HG03108 (cell line): Measurements from ENCODE around the gene LCMT2.
"Not testable (repeated sequence)": the region's sequence is repeated elsewhere in the genome, so short reads cannot be mapped to it uniquely, and the experiment has no call there.

Experiments used
- ATAC-seq: cut with Tn5 transposase; IDR thresholded peaks from one replicate; pipeline ENCODE4 v1.9.1; 2021; ENCODE audit warnings: moderate library complexity; ENCODE audit not compliant: unreplicated experiment

Gene LCMT2

DNA sequence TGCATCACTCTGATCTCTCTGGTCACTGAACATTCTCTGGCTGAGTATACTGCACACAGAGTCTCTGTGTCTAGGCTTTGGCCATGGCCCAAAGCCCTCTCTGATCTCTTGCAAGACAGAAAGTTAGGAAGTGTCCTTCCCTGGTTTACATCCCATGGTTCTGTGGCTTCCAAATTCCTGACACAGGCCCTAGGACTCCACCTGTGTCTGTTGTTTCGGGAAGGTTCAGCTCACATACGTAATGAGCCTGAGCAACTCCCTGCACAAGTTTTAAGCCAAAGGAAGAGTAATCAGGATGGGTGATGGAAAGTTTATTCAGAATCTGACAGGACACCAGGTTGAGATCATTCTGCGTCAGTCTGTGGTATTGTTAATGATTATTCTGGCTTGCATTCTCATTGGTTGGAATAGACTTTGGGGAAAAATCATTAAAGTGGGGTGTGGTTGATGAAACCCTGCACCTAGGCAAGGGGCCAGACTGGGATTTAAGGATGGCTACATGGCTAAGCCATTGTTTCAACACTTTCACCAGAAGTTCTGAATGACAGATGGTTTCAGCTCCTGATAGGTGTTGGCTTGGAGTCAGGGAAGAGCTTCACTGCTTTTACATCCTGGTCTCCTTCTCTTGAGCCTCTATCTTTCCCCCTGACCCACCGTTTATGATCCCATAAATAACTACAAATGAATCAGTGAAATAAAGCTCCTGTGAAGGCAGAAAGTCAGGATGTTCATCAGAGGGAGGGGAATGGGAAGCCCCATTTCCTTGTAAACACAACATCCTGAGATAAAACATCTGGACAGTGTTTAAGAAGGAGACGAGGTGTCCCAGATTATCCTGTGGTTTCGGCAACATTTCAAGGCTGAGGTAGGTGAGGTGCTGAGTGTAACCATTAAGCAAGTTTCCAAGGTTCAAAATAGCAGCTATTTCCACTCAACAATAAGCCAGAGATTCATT, 14.1 kb downstream of the LCMT2 start:
- ATAC-seq: no peak

GRCh38 chr15:43314171-43314570, 16.2 kb downstream of the LCMT2 start:
- ATAC-seq: no peak

- ATAC-seq: no peak
Measured at GRCh38 chr15:43312378-43312777, 18.0 kb downstream of the LCMT2 start.

- ATAC-seq: no peak
Measured at GRCh38 chr15:43302205-43302817, 28.1 kb downstream of the LCMT2 start, which contains the start of gene TGM7. Gene TGM7 (minus strand): TSS chr15:43302255.

GRCh38 chr15:43299884-43300283, 30.5 kb downstream of the LCMT2 start:
- ATAC-seq: no peak

- no peak for ATAC-seq
Measured at GRCh38 chr15:43299411-43299810, 31.0 kb downstream of the LCMT2 start.

GRCh38 chr15:43294091-43294706, 36.2 kb downstream of the LCMT2 start:
- ATAC-seq: no peak

DNA sequence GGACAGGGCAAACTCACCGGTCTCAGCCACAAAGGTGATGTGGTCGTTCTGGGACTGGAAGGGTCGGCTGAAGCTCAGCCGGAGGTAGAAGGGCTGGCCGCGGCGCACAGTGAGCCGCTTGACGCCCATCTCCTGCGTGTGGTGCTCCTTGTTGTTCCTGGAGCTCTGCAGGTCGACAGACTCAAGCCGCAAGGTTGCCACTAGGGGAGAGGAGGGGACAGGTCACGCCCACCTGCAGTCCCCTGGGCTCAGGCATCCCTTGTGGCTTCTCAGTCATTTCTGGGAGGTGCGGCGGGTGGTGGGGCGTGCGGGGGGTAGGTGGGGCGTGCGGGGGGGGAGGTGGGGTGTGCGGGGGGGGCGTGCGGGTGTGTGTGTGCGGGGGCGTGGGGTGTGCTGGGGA, 36.9 kb downstream of the LCMT2 start:
- ATAC-seq: no peak

GRCh38 chr15:43292375-43293078, 37.8 kb downstream of the LCMT2 start:
- ATAC-seq: no peak

GRCh38 chr15:43289656-43290055, 40.7 kb downstream of the LCMT2 start:
- not testable (repeated sequence) for ATAC-seq

GRCh38 chr15:43287254-43287653, 43.1 kb downstream of the LCMT2 start:
- ATAC-seq: no peak

DNA sequence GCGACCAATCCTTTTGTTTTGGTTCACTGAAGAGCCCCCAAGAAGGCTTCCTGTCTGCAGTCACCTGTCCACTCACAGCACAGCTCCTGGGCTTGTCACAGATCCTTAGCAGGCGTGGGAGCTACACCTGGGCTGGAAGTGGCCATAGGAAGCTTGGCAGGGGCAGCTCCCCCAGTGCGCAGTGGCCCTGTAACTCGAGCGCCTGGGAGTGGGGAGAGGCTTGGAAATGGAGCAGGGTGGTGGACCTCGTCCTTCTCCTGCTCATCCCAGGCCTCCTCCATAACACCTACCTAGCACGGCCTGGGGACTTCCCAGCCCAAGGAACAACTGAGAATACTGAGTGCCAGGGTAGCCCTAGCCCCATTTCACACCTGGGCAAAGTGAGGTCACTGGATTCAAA, 44.3 kb downstream of the LCMT2 start:
- no peak for ATAC-seq

DNA sequence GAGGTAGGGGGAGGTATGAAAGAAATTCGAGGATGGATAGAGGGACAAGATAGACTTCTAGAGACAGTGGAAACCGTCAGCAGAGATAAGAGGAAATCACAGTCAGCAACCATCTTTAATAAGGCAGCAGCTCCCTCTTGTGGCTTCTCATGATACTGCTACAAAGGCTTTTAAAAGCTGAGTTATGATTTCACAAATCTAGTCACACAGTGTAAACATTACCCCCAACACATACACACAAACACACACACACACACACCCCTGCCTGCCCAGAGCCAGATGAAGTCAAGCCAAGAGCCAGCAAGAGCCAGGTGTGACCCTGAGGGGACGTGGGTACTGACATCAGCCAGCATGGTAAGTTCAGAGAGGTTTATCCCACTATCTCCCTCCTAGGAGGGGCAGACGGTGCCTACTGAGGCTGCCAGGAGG, 44.8 kb downstream of the LCMT2 start:
- ATAC-seq: no peak

- no peak for ATAC-seq
Measured at GRCh38 chr15:43283526-43283925, 46.8 kb downstream of the LCMT2 start.

- no peak for ATAC-seq
Measured at GRCh38 chr15:43281926-43282602, 48.3 kb downstream of the LCMT2 start.

DNA sequence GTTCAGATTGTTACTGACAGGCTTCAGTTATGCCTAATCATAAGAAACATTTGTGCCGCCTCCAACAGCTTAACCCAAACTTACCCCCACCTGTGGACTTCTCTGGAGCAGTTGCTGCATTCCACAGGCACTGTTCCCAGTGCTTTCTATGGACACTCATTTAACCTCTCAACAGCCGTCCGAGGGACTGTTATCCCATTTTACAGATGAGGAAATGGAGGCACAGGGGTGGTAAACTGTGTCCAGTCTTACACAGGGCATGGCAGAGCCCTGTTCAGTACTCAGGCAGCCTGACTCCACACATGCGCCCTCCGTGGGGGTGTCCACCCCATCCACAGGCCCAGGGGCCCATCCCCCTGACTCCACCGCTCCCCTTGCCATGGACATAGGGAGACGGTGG, 49.4 kb downstream of the LCMT2 start:
- no peak for ATAC-seq

DNA sequence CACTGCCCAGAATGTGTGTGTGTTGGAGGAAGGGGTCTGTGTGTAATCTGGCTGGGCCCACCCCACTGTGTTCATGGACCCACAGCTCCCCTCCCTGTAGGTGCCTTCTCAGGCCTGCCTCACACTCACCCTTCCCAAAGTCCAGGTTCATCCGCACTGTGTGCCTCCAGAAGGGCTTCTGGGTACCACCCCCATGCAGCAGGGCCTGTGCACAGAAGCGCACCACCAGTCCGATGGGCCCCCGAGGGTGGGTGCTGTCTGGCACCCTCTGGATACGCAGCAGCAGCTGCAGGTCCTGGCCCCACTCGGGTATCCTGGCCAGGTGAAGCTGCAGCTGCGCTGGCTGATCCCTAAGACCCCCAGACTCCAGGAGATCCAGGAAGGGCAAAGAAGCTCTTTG, 50.9 kb downstream of the LCMT2 start:
- ATAC-seq: no peak

DNA sequence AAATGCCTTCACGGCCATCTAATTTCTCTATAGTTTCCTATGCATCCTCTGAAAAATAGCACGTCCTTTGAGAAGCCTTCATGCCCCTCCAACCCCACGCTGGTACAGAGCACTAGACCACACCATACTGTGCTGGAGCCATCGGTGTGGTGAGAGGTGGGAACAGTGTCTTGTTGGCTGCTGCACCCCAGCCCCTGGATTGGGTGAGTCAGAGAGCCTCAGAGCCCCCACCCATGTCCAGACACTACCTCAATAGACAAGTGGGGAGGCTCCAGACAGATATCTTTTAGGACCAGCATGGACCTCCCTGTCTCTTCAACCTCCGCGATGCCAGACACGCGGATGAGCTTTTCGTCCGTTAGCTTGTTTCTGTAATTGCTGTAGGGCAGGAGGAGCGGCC, 51.5 kb downstream of the LCMT2 start:
- no peak for ATAC-seq

GRCh38 chr15:43277901-43278300, 52.5 kb downstream of the LCMT2 start:
- no peak for ATAC-seq

GRCh38 chr15:43277231-43277823, 53.0 kb downstream of the LCMT2 start:
- ATAC-seq: no peak
